PFSK-1 (cell line): ENCODE measurements around the gene TFEC.

Experiments used
- FOXP2 ChIP-seq: optimal IDR thresholded peaks from 2 replicates; pipeline ENCODE3; 2011; ENCODE audit warnings: borderline replicate concordance, control low read depth, inconsistent platforms; ENCODE audit not compliant: insufficient read depth; ENCODE audit errors: extremely low read length, extremely low read depth
- POLR2AphosphoS5 ChIP-seq: IDR thresholded peaks from 2 replicates; pipeline ENCODE4 v1.6.1; 2012; ENCODE audit warnings: low read depth, mild to moderate bottlenecking, control low read depth, low read length, moderate library complexity
- REST ChIP-seq, 2 experiments: IDR thresholded peaks; 2 replicates each; pipeline versions ENCODE4 v1.6.1 to v1.8.0; 2011 to 2012; ENCODE audit warnings: low read depth in 2 of 2, low read length in 2 of 2, control low read depth in 1 of 2, inconsistent platforms in 1 of 2, mild to moderate bottlenecking in 1 of 2, moderate library complexity in 1 of 2; ENCODE audit not compliant: insufficient read depth in 1 of 2
- SIN3A ChIP-seq: IDR thresholded peaks from 2 replicates; pipeline ENCODE4 v1.6.1; 2012; ENCODE audit warnings: mild to moderate bottlenecking, low read length, moderate library complexity, borderline replicate concordance; ENCODE audit not compliant: insufficient read depth
- TAF1 ChIP-seq: IDR thresholded peaks from 2 replicates; pipeline ENCODE4 v1.6.1; 2012; ENCODE audit warnings: low read length, control low read depth, borderline replicate concordance; ENCODE audit not compliant: insufficient read depth

Gene TFEC

GRCh38 chr7:115888981-115889668, 141.4 kb downstream of the TFEC start:
- TF ChIP-seq POLR2AphosphoS5 = no peak
- TF ChIP-seq SIN3A = no peak
- TF ChIP-seq TAF1 = no peak
- TF ChIP-seq FOXP2 = no peak
- TF ChIP-seq REST (IDR thresholded peaks at IDR 0.05; ENCODE audit: insufficient read depth in 1 of 2, low read depth in 2 of 2, low read length in 2 of 2) = no peak

DNA sequence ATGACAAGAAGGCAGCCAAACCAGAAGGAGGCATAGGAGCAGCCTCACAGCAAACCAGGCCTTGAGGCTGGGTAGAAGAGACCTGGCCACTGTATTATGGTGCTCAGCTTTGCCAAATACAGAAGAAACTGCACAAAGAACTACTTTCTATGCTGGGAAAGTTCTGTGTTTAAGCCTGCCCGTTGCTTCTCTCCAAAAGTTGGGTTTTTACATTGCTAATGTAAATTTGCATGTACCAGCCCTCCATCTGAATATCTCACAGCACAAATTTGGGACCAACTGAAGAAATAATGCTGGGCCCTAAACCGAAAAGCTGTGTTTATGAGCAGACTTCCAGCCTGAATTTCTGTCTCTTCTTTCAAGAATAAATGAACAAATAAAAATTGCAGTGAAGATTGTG, 145.0 kb downstream of the TFEC start:
- TF ChIP-seq FOXP2 = no peak
- no peak for TF ChIP-seq REST (IDR thresholded peaks at IDR 0.05; ENCODE audit: insufficient read depth in 1 of 2, low read depth in 2 of 2, low read length in 2 of 2)
- no peak for TF ChIP-seq POLR2AphosphoS5
- no peak for TF ChIP-seq TAF1
